Measurements from ENCODE around the gene LZTFL1.

The LZTFL1 gene

GRCh38 chr3:45777746-45778386 lies 64.1 kb downstream of the LZTFL1 start:
- no peak for TF ChIP-seq CTCF (IDR thresholded peaks at IDR 0.05; ENCODE audit: extremely low read depth, missing control alignments)
- no peak for DNase-seq (ENCODE audit: low spot score)

GRCh38 chr3:45777111-45777745 lies 64.7 kb downstream of the LZTFL1 start:
- TF ChIP-seq CTCF (IDR thresholded peaks at IDR 0.05; ENCODE audit: extremely low read depth, missing control alignments): no peak
- no peak for DNase-seq (ENCODE audit: low spot score)

GRCh38 chr3:45776611-45777010 lies 65.3 kb downstream of the LZTFL1 start:
- no peak for TF ChIP-seq CTCF (IDR thresholded peaks at IDR 0.05; ENCODE audit: extremely low read depth, missing control alignments)
- DNase-seq (ENCODE audit: low spot score): no peak

GRCh38 chr3:45776301-45776595 lies 65.7 kb downstream of the LZTFL1 start:
- no peak for TF ChIP-seq CTCF (IDR thresholded peaks at IDR 0.05; ENCODE audit: extremely low read depth, missing control alignments)
- no peak for DNase-seq (ENCODE audit: low spot score)

- TF ChIP-seq CTCF (IDR thresholded peaks at IDR 0.05; ENCODE audit: extremely low read depth, missing control alignments): no peak
- no peak for DNase-seq (ENCODE audit: low spot score)
These were observed 66.2 kb downstream of the LZTFL1 start for GRCh38 chr3:45775571-45776300.

GRCh38 chr3:45774581-45775521 lies 67.1 kb downstream of the LZTFL1 start:
- TF ChIP-seq CTCF (IDR thresholded peaks at IDR 0.05; ENCODE audit: extremely low read depth, missing control alignments): no peak
- DNase-seq (ENCODE audit: low spot score): no peak

Data from GM20000 (cell line).